ENCODE results near the gene KLK11.

The KLK11 gene

DNA sequence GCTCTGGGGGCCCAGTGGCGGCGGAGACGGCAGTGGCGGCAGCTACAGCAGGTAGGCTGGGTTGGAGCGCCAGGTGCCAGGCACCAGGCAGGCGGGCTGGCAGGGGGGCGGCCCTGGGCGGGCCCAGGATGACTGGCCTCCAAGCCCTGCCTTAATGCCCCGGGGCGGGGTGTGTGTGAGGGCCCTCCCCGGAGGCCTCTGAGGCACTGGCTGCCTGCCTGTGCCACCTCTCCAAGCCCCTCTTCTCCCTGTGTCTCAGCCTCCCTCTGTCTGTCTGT, at the start of gene KLK11:
Gene KLK11, minus strand, starts transcription at position 63 of the 278 bp plus-strand sequence. CDS start 985 bp downstream, outside the sequence.
- DNase-seq: no peak

DNA sequence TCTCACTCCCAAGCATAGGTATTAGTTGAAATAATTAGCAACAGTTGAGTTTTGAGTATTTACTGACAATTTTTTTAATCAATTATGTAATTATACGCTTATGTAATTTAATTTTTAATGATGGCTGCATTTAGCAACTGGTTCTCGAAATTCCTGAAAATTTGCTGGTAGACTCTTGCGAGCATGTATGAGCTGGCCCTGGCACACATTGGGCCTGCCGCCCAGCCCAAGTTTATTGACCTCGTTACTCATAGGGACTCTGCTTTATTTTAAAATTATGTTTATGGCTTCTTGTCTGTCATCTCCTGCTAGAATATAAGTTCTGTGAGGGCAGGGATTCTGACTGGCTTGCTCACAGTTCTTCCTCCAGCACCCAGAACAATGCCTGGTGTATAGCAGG, 49.6 kb upstream of the KLK11 start:
- DNase-seq: no peak

DNA sequence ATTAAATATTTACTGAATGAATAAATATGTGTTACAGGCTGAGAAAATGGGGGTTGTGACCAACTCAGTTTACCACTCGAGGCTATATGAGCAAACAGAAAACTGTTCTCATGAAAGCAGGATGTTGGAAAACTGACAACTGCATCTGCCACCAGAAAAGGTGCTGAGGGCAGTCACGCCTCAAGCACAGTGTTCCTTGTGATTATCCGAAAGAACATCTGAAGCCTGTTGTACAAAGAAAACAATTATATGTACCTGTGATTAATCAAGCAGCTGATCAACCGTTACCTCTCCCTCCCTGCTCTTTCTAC, 44.6 kb upstream of the KLK11 start:
- DNase-seq: no peak

DNA sequence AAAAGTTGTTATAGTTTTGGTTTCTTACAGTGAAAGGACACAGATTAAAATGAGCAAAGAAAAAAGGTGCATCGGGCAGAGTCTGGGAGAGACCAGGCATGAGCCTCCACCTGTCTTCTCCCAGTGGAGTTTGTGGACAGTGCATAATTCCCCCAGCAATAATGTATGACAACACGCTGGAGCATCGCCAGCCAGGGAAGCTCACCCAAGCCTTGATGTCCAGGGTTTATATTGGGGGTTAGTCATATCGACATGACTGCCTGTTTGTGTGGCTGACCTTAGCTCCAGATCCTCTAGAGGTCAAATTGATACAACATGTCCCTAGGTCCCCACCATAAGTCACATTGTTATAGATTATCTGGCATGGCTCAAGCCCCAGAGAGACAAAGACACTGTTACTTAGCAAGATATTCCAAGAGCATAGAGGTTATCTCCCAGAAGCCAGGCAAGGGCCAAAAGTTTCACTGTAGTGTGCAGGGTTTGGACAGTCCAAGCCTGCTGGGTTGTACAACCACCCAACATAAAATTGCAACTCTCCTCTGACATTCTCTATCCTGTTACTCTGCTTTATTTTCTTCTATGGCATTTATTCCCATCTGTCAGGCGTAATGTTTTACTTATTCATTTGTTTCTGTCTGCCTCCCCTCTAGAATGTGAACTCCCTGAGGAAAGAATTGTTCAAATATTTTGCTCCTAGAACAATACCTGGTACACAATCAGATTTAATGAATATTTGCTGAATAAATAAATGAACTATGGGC, 44.1 kb upstream of the KLK11 start:
- no peak for DNase-seq

- DNase-seq: no peak
Measured at GRCh38 chr19:51066393-51067186, 40.2 kb upstream of the KLK11 start.

DNA sequence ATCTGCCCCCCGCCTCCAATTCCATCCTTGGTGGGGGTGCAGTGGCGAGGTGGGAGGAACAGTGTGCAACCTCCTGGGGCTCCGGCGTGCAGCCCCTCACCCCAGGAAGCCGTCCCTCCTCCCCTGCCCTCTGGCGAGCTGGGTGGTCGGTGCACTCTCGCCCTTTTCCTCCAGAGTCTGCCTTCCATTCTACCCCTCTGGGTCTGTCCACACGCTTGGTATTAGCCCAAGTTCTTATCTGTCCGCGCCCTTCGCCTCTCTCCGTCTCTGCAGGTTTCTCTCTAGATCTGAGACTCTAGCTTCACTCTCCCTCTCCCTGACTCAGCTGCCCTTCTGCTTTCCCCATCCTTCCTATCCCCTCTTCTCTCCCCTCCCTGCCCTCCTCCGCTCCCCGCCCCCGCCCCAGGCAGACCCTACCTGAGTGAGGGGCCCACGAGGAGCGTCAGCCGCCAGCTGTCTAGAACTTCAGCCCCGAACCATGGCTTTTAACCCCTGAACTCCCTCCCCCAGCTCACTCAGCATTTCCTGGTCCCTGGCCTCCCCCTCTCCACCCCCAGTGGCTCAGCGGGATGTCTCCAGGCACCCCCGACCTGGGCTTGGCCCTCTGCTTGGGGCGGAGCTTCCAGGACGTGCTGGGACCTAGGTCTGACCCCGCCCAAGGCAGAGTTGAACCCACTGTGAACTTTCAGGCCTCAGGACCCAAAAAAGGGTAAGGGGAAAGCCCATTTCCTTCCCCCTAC, 39.0 kb upstream of the KLK11 start:
- no peak for DNase-seq

- no peak for DNase-seq
Measured at GRCh38 chr19:51064534-51065220, 38.3 kb upstream of the KLK11 start, which contains the start of gene KLK13. KLK13 (minus strand) TSS chr19:51065092; CDS start chr19:51065067, 25 bp downstream.

GRCh38 chr19:51063664-51064063, 37.2 kb upstream of the KLK11 start:
- DNase-seq: no peak

- no peak for DNase-seq
Measured at GRCh38 chr19:51060973-51061372, 34.6 kb upstream of the KLK11 start.

DNA sequence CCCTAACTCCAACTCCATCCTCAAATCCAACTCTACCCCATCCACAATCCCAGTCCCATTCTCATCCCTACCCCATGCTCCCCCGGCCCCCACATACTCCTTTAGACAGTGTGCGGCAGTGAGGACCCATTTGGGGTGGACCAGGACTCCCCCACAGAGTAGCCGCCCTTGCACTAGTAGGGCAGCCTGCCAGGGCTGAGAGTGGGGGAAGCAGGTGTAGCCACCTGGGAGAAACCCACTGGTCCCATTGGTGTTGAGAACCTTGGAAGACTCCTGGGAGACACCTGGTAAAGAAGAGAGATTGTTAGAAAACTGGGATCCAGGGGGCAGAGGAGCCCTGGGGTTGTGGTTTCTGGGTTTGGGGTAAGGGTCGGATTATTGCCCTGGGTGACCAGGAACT, 33.9 kb upstream of the KLK11 start:
- DNase-seq: no peak

GRCh38 chr19:51059715-51060114, 33.3 kb upstream of the KLK11 start:
- DNase-seq: no peak

DNA sequence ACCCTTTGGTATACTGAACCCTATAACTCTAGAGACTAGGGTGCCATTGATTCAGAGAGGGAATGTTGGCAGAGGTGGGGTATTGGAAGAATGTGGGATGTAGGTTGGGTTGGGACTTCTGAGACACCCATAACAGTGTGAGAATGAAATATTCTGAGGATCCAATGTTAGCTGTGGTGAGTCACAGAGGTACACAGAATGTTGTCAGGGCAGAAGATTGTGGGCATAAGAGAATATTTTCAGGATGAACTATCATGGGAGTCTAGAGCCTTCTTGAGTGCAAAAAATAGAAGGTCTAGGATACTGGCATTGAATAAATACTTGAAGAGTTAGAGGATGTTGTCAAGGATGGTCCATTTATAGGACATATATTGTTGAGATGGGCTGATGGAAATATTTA, 29.4 kb upstream of the KLK11 start:
- DNase-seq: no peak

DNA sequence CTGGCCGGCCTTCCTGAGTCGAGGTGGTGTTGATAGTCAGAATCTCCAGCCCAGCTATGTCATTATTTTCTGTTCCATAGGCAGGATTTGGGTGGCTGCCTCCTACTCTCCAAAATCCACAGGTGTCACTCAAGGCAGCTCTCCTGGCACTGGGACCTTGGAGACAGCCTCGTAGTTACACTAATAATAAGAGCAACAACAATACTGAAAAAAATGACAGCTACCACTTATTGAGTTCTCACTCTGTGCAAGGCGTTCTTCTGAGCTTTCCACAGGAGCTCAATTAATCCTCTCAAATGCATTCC, 20.6 kb upstream of the KLK11 start:
- no peak for DNase-seq

GRCh38 chr19:51044327-51044726, 17.9 kb upstream of the KLK11 start:
- no peak for DNase-seq

- DNase-seq: no peak
Measured at GRCh38 chr19:51043497-51043896, 17.1 kb upstream of the KLK11 start.

DNA sequence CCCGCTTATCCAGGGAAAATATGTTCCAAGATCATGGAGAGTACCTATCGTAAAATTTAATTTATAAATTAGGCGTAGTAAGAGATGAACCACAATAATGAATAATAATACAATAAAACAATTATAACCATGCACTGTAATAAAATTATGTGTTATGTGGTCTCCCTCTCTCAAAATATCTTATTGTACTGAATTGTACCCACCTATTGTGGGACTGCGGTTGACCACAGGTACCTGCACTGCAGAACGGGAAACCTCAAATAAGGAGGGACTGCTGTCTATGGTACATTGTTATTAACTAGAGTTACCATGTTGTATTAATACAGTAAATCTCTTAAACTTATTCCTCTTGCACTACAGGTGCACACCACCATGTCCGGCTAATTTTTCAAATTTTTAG, 13.7 kb upstream of the KLK11 start:
- no peak for DNase-seq

DNA sequence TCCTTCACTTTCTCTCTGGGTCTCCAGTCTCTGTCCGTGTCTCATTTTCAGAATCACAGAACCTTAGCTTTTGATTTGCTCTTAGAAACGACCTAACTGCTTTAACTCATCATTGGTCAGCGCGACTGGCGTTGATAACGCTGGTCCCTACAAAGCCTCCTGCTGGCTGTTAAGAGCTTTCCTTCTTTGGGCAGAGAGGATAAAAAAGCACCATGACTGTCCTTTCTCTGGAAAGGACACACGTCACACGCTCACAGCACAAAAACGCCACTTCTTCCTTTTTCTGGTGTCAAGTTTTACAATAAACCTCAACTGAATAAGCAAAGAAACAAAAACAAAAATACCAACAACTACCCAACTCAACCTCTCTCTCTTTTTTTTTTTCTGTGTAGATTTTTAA, 10.1 kb upstream of the KLK11 start:
- peak; percentile 36 for DNase-seq

GRCh38 chr19:51034704-51035103, 8.3 kb upstream of the KLK11 start, which contains the start of gene KLK12:
KLK12 (minus strand) TSS chr19:51035002; CDS start chr19:51034621, 381 bp downstream.
- DNase-seq: no peak

GRCh38 chr19:51031880-51032225, 5.4 kb upstream of the KLK11 start:
- DNase-seq: no peak

DNA sequence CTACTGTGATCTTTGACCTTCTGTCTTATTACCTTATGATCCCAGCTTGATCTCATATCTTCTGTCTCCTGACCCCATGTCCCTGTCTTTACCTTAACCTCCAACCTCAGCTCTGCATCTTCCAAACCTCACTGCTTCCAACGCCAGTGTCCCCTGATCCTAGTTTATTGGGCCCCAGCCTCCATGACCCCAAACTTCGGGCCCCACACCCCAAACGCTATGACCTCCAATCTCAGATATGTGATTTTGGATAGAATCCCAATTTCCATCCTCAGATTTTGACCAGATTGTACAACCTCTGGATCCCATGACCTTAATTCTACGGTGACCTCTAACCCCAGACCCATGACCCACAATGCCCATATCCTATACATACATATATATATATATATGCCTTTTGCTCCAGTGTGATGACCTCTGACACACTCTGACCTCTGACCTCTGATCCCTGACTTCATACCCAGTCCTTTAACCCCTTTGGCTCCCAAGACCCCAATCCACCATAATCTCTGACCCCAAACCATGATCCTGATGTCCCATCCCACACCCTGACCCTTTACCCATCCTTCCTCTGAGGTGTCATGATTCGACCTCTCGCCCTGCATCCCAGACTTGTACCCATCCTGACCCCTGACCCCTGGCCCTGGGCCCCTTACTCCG, 4.9 kb upstream of the KLK11 start:
- DNase-seq: no peak

- DNase-seq: no peak
Measured at GRCh38 chr19:51030631-51031030, 4.2 kb upstream of the KLK11 start.

DNA sequence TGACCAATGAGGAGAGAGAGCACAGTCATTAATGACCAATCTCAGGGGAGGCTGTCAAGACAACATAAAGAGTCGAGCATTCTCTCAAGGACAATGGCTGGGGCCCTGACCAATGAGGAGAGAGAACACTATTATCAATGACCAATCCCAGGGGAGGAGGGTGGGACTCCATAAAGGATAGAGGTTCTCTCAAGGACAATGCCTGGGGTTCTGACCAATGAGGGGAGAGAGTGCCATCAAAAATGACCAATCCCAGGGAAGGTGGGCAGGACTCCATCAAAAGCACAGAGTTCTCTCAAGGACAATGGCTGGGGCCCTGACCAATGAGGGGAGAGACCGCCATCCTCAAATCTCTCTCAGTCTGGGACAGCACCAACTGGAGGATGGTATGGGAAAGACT, 3.3 kb upstream of the KLK11 start:
- no peak for DNase-seq

DNA sequence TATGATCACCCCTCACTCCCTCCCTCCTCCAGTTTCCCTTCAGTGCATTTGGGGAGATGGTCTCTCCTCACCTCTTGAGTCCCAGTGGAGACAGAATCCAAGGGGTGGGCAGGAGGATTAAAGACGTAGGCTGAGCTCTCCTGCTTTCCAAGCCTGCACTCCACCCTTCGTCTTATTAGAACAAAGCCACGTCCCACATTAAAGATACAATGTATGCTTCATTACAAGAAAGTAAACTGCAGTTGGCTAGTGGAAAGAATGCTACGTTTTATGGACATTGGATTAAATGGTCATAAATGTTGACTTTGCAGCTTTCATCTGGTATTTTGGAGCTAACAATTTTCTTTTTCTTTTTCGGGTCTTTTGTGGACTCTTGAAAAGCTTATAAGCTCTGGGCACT, 1.5 kb upstream of the KLK11 start:
- no peak for DNase-seq
